ENCODE results near the gene ALMS1.
A peak's percentile ranks its signal among the peaks of the same experiment; 100 is the strongest.
"Not testable (repeated sequence)": the region's sequence is repeated elsewhere in the genome, so short reads cannot be mapped to it uniquely, and the experiment has no call there.

ALMS1 gene, protein sequence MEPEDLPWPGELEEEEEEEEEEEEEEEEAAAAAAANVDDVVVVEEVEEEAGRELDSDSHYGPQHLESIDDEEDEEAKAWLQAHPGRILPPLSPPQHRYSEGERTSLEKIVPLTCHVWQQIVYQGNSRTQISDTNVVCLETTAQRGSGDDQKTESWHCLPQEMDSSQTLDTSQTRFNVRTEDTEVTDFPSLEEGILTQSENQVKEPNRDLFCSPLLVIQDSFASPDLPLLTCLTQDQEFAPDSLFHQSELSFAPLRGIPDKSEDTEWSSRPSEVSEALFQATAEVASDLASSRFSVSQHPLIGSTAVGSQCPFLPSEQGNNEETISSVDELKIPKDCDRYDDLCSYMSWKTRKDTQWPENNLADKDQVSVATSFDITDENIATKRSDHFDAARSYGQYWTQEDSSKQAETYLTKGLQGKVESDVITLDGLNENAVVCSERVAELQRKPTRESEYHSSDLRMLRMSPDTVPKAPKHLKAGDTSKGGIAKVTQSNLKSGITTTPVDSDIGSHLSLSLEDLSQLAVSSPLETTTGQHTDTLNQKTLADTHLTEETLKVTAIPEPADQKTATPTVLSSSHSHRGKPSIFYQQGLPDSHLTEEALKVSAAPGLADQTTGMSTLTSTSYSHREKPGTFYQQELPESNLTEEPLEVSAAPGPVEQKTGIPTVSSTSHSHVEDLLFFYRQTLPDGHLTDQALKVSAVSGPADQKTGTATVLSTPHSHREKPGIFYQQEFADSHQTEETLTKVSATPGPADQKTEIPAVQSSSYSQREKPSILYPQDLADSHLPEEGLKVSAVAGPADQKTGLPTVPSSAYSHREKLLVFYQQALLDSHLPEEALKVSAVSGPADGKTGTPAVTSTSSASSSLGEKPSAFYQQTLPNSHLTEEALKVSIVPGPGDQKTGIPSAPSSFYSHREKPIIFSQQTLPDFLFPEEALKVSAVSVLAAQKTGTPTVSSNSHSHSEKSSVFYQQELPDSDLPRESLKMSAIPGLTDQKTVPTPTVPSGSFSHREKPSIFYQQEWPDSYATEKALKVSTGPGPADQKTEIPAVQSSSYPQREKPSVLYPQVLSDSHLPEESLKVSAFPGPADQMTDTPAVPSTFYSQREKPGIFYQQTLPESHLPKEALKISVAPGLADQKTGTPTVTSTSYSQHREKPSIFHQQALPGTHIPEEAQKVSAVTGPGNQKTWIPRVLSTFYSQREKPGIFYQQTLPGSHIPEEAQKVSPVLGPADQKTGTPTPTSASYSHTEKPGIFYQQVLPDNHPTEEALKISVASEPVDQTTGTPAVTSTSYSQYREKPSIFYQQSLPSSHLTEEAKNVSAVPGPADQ (N-terminal part only)

DNA sequence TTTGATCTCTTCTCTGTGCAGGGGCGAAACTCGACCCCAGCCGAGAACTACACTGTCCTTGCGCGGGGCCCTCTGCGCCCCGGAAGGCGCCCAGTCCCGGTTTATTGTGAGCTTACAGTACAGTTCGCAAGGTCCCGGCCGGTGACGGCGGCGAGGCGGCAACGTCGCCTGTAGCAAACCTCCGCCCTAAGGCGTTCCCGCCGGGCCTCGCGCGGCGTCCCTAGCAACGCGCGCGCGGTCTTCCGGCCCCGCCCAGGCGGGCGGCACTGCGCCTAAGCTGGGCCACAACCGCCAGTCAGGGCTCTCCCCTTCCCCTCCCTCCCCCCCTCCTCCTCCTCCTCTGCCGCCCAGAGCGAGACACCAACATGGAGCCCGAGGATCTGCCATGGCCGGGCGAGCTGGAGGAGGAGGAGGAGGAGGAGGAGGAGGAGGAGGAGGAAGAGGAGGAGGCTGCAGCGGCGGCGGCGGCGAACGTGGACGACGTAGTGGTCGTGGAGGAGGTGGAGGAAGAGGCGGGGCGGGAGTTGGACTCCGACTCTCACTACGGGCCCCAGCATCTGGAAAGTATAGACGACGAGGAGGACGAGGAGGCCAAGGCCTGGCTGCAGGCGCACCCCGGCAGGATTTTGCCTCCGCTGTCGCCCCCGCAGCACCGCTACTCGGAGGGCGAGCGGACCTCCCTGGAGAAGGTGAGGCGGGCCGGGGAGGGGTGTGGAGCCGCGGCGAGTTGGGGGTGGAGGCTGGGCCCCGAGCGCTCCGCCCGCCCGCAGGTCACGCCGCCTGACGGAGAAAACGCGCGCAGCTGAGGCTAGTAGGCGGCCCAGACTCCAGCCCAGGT, at the start of gene ALMS1:
Gene ALMS1 (plus strand): TSS at position 333 of the 838 bp plus-strand sequence. CDS start 33 bp downstream, at position 366.
- DNase-seq: peak; percentile 88 to 92

DNA sequence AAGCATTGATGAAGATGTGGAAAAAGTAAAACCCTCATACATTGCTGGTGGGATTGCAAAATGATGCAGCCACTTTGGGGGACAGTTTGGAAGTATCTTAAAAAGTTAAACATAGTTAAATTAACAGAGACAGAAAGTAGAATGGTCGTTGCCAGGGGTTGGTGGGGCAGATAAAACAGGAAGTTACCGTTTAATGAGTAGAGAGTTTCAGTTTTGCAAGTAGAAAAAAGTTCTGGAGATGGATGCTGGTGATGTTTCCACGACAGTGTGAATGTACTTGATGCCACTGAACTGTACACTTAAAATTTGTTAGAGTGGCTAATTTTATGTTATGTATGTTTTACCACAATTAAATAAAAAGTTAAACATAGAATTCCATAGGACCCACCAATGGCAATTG, 47.8 kb upstream of the ALMS1 start:
- DNase-seq: no peak

DNA sequence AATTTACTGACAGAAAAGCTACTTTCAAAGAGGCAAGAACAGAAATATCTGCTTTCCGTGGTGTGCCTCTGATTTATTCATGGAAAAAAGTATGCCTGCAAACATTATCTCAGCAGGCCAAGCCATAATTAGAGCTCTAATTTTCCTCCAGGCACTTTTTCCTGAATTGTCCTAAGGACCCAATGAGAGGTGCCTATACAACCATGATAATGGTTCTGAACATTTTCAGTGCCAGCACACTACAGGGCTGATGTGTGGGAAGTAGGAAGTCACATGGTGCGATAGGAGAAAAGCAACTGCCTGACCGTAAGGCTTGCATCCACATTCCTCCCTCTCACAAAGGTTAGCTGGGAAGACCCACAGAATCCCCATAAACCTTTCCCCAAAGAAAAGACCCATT, 46.4 kb upstream of the ALMS1 start:
- DNase-seq: no peak

DNA sequence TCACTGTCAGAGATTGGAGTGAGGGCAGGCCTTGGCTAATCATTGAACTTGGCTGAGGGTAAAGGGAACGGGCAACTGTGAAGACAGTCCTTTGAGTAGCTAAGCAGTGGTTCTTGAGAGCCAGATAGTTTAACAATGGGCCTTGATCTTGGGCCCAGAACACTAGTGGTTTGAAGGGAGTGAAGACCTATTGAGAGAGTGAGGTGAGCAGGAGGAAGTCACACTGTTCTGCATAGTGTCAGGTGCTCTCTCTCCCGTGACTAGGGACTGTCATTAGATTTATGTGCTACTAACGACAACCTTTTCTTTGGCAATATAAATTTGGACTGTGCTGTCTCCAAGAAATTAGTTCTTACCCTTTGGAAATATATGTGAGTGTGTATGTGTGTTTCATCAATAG, 44.6 kb upstream of the ALMS1 start:
- DNase-seq: no peak

DNA sequence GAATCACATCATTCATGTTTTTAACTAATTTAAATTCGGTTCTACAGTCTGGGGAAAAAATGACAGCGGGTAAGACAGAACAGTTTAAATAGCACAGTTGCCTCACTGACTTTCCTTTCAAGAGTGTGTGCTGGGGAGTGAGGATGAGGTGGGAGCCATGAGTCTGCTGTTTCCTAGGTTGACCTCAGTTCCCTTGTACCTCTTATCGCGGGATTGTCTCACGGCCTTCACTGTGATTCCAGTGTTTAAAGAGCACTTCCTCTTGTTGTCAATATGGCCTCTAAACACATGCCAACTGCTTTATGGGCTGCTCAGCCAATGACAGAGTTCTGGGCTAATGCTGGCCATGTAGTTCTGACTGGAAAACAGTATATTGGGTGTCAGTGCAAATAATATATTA, 41.6 kb upstream of the ALMS1 start:
- no peak for DNase-seq

DNA sequence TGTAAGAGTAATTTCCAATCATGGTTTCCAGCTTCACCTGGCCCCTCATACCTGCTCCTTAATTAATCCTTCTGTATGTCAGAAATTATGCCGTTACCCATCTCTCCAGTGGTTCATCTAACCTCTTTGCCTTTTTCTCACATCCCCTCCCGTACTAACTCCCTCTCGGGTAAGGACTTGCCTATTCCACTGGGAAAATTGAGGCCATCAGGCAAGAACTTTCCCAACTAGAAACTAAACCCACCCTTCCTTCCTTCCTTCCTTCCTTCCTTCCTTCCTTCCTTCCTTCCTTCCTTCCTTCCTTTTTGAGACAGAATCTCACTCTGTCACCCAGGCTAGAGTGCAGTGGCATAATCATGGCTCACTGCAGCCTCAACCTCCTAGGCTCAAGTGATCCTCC, 40.9 kb upstream of the ALMS1 start:
- DNase-seq: not testable (repeated sequence)

DNA sequence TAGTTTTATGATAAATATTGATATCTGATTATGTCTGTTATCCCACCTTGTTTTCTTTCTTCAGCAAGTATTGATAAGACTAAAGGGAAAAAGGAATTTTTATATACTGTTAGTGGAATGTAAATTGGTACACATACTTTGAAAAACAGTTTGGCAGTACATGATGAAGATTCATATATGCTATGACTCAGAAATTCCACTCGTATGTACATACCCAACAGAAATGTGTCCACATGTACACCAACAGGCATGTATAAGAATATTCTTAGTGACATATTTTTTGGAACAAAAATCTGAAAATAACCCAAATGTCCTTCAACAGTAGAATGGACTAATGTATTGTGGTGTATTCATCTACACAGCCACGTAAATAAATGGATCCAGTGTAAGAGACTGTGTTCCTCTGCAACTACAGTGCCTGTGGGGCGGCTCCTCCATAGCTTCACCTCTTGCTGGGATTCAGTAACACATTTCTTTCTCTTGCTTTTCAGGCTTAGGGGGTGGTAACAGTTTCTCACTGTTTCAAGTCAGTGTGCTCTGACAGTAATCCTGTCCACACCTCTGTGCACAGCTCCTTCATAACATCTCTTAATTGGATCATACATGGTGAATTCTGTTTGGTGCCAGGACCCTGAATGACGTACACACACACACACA, 35.5 kb upstream of the ALMS1 start:
- DNase-seq: no peak

DNA sequence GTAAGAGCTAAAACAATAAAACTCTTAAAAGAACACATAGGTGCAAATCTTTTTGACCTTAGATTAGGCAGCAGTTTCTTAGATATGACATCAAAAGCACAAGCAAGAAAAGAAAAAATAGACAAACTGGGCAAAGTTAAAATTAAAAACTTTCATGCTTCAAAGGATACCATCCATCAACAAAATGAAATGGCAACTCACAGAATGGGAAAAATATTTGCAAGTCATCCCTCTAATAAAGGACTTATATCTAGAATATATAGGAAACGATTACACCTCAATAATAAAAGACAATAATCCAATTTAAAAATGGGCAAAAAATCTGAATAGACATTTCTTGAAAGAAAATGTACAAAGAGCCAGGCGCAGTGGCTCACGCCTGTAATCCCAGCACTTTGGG, 29.5 kb upstream of the ALMS1 start:
- DNase-seq: no peak

DNA sequence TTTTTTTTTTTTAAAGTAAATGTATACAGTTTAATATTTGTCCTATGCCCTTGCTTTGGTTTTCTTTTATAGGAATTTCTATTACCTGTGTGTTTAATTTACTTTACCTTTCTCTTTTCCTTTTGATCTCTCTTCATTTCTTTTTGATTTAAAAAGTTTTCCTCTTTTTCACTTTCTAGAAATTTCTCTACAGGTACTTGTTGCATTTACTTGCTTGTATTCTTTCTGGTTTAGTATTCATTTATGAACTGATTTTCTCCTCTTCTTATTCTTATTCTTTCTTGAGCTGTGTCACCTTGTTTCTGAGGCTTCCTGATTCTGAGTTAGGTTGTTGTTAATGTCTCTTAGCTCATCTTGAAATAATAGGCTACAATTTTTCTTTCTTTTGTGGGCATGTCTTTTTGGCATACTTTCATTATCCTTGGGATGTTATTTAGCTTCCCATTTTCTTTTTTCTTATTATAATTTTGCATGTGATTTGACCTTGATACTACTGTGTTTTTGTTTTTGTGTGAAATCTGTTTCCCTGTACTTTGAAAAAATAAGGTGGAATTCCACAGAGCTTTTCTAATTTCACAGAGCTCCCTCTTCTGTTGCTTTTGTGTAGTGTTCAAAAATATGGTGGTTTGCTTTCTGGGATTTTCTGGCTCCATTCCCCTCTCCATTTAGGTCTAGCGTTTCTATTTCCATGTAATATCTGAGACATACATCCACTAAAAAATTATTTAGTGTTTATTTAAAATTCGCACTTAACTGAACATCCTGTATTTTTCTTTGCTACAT, 25.5 kb upstream of the ALMS1 start:
- no peak for DNase-seq

DNA sequence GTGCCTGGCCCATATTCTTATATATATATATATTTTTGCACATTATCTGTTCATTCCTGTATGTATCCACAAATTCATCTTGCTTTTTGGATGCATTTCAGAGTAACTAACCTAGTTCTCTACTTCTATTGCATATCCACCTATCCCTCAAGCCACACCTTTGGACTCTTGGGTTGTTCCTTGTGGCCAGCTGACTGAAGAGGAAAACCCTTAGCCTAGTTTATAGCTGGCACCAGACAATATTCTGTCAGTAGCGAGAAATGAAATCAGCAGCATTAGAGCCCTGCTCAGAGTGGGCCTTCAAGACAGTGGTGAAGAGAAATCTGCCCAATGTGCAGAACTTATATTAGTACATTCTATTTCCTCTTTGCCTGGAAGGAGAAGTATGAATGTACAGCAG, 19.6 kb upstream of the ALMS1 start:
- DNase-seq: no peak

DNA sequence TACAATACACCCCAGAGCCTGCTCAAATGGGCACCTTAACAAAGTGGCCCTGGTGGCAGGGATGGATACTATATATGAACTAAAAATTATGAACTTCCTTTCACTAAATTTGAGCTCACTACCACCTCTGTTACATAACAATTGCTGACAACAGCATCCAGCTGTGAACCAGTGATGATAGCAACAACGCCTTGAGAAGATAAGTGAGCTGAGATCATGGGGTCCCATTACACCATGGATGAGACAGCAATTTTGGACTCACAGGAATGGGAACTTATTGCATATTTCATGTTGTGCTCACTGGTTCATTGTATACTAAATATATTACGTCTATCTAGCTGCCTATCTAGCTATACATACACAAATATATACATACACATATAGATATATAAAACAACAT, 16.9 kb upstream of the ALMS1 start:
- no peak for DNase-seq

DNA sequence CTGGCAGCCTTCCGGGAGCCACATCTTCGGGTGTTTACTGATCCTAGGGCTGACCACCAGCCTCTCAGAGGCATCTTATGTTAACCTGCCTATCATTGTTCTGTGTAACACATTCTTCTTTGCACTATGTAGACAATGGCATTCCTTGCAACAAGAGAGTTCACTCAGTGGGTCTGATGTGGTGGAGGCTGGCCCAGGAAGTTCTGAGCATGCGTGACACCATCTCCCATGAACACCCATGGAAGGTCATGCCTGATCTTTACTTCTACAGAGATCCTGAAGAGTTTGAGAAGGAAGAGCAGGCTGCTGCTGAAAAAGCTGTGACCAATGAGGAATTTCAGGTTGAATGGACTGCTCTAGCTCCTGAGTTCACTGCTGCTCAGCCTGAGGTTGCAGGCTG, 15.3 kb upstream of the ALMS1 start:
- no peak for DNase-seq

DNA sequence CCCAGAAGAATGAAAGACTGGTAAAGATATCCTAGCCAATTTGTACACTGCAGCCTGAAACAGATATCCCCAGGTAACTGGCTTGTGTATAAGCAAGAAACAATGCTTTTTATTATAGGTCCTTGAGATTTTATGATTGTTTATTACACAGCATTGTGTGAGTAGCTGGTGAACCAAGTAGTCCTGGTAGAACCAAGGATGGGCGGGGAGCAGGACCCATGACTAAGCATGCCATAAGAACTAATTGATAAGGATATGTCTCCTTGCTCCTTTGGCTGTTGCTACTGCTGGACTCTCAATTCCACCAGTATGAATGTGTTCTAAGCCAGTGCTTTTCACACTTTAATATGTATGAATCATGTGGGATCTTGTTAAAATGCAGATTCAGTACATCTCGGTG, 12.3 kb upstream of the ALMS1 start:
- DNase-seq: no peak

DNA sequence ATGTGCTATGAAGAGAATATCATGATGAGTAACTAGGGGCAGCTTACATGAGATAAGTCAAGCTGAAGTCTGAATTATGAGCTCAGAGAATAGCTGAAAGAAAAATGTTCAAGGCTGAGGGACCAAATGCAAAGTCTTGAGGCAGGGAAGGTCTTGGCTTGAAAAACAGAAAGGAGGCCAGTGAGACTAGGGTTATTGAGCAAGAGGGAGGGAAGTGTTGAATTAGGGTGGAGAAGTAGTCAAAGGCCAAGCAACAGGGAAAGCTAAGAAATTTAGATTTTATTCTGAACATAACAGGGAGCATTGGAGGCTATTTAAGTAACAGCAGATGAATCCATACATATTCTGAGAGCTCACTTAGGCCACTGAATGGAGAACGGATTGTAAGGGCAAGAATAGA, 11.4 kb upstream of the ALMS1 start:
- no peak for DNase-seq

DNA sequence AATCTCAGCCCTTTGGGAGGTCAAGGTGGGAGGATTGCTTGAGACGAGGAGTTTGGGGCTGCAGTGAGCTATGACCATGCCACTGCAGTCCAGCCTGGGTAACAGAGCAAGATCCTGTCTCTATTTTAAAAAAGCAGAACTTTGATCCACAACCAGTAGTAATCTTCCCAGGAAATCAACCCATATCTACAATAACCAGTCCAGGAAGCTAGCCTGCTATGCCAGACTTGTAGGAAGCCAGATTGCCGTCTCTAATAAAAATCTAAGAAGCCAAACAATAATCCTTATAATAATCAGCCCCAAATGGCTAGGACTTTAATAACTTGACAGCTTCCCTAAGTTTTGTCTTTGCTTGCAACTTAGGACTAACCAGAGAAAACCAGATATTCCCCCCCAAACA, 9.0 kb upstream of the ALMS1 start:
- no peak for DNase-seq

DNA sequence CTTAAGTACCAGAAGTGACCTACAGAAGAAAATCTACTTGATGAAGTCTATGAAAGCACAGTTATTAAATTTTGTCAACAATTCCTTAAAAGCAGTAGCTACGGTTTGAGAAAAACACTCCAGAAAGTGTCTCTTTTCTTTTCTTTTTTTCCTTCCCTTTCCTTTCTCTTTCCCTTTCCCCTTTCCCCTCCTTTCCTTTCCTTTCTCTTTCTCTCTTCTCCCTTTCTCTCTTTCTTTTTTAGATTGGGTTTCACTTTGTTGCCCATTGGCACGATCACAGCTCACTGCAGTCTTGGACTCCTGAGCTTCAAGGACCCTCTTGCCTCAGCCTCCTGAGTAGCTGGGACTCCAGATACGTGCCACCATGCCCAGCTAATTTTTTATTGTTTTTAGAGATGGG, 2.6 kb upstream of the ALMS1 start:
- DNase-seq: no peak

DNA sequence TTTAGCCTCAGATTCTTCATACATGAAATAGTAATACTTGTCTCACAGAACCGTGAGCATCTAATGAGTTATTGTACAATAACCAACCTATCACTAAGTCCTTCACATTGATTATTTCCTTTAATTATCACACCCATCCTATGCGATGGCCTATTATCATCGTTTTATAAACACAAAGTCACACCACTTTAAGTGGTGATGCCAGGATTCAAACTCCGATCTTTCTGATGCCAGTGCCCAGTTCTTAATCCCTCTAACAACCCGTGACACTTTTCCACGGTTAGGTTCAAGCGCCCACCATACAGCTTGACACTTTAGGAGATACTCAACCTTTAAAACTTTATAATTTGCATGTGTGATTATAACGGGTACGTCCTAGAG, 523 bp upstream of the ALMS1 start:
- DNase-seq: no peak

DNA sequence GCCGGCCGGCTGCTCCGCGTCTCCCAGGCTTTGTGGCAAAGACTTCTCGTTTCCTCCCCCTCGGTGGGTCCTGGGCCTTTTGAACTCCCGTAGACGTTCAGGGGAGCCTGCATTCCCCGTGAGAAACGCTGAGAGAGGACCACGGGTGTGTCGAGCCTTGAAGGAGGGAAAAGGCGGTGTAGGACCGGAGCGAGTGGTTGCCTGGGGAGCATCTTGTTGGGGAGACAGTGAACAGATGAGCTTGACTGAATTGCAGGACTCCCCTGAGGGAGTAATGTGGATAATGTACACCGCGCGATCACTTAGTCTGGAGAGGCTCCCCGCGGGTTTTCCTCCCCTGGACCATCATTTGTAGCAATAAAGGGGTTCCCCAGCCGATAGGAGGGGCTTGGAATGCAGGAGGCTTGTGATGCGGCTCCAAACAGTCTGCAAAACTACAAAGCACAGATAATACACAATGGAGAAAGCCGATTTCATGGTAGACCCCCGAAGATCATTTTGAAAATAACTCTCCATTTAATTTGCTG, 769 bp downstream of the ALMS1 start:
- no peak for DNase-seq

DNA sequence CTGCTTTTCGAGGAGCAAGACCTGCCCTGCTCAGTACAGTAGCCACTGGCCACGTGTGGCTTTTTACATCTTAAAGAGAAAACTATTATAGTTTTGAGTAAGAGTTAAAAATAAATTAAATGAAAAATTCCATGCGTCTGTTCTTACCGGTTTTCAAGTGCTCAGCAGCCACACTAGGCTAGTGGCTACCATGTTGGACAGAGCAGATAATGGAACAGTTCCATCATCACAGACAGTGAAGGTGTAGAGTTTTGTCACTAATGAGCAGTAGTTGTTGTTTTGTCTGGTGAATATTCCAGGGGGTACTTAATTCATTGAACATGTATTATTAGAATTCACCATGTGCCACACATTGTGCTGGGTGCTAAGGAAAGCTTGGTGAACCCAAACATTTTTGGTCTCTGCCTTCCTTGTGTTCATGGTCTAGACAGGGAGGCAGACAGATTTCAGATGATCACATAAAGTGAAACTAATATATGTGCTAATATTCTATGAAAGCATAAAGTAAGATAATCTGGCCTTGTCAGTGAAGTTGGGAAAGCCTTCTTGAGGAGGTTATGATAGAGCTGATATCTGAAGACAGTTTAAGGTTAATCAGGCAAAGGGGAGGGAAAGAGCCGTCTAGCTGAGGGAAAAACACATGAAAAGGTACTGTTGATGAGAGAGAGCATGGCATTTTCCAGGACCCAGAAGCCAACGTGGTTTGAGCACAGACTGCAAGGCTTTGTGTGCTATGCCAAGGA, 1.4 kb downstream of the ALMS1 start:
- no peak for DNase-seq
